Liver (tissue), 9 donors: ENCODE data around the gene TBCA. TPM values are rescaled to one million over a fixed set of nuclear protein-coding genes. Genes with fewer than 3 reads are reported as not detected.

ENCODE experiments used
- DNase-seq: peaks from one replicate; pipeline ENCODE4 v3.0.0-alpha.2; 2017; ENCODE audit warnings: low spot score
- H3K27ac ChIP-seq, 2 donors: one replicate each; pipeline ENCODE4 v1.7.0; 2013; ENCODE audit warnings: inconsistent platforms in 2 of 2, low read length in 2 of 2, control low read depth in 1 of 2, low read depth in 1 of 2, mild to moderate bottlenecking in 1 of 2
- H3K27me3 ChIP-seq, 4 donors: one replicate each; pipeline versions ENCODE4 v1.6.1 to v1.7.0; 2013; ENCODE audit warnings: low read length in 3 of 4, inconsistent platforms in 1 of 4, mild to moderate bottlenecking in 1 of 4, moderate library complexity in 1 of 4; ENCODE audit not compliant: control insufficient read depth in 4 of 4, insufficient read depth in 4 of 4
- H3K36me3 ChIP-seq, 4 donors: one replicate each; pipeline versions ENCODE4 v1.6.1 to v1.7.0; 2013; ENCODE audit warnings: low read length in 3 of 4, mild to moderate bottlenecking in 3 of 4, low read depth in 1 of 4, moderate library complexity in 1 of 4; ENCODE audit not compliant: control insufficient read depth in 4 of 4, insufficient read depth in 3 of 4
- H3K4me1 ChIP-seq, 4 donors: one replicate each; pipeline versions ENCODE4 v1.6.1 to v1.7.0; 2013; ENCODE audit warnings: low read length in 3 of 4, mild to moderate bottlenecking in 3 of 4, moderate library complexity in 1 of 4; ENCODE audit not compliant: control insufficient read depth in 4 of 4, insufficient read depth in 4 of 4
- H3K4me3 ChIP-seq, 3 donors: one replicate each; pipeline versions ENCODE4 v1.6.1 to v1.7.0; 2013; ENCODE audit warnings: low read length in 3 of 3, control low read depth in 1 of 3, low read depth in 1 of 3, mild to moderate bottlenecking in 1 of 3
- H3K9ac ChIP-seq, 2 donors: one replicate each; pipeline ENCODE4 v1.7.0; 2013; ENCODE audit warnings: low read length in 2 of 2, mild to moderate bottlenecking in 2 of 2, moderate library complexity in 2 of 2, control low read depth in 1 of 2, low read depth in 1 of 2
- H3K9me3 ChIP-seq, 4 donors: one replicate each; pipeline versions ENCODE4 v1.6.1 to v1.7.0; 2013; ENCODE audit warnings: low read length in 3 of 4; ENCODE audit not compliant: control insufficient read depth in 4 of 4
- ATF3 ChIP-seq: IDR thresholded peaks from 2 replicates; pipeline ENCODE4 v1.6.1; 2016; ENCODE audit warnings: antibody characterized with exemption
- CTCF ChIP-seq: fragments of 150-350 bp; IDR thresholded peaks from 2 replicates; pipeline ENCODE4 v1.5.1; 2017; ENCODE audit warnings: improper control_type of control experiment, low read depth, low read length; ENCODE audit not compliant: missing input control
- EGR1 ChIP-seq, 2 donors: IDR thresholded peaks; 2 replicates each; pipeline ENCODE4 v1.6.1; 2016 to 2018; ENCODE audit warnings: antibody characterized with exemption in 2 of 2, low read depth in 2 of 2
- FOXA2 ChIP-seq: IDR thresholded peaks from 2 replicates; pipeline ENCODE4 v1.6.1; 2016; ENCODE audit warnings: antibody characterized with exemption
- GABPA ChIP-seq, 2 donors: IDR thresholded peaks in 1 of 2; conservative IDR thresholded peaks in 1 of 2; 2 replicates each; pipeline ENCODE4 v1.6.1; 2016; ENCODE audit warnings: antibody characterized with exemption in 2 of 2, mild to moderate bottlenecking in 1 of 2, moderate library complexity in 1 of 2
- JUND ChIP-seq, 2 donors: IDR thresholded peaks; 2 replicates each; pipeline ENCODE4 v1.6.1; 2016; ENCODE audit warnings: antibody characterized with exemption in 2 of 2
- MAX ChIP-seq: IDR thresholded peaks from 2 replicates; pipeline ENCODE4 v1.6.1; 2016; ENCODE audit warnings: antibody characterized with exemption
- NR2F2 ChIP-seq: IDR thresholded peaks from 2 replicates; pipeline ENCODE4 v1.6.1; 2016; ENCODE audit warnings: antibody characterized with exemption
- RAD21 ChIP-seq, 2 donors: IDR thresholded peaks; 2 replicates each; pipeline ENCODE4 v1.6.1; 2016; ENCODE audit warnings: antibody characterized with exemption in 2 of 2, mild to moderate bottlenecking in 2 of 2
- RXRA ChIP-seq, 2 donors: IDR thresholded peaks; 2 replicates each; pipeline ENCODE4 v1.6.1; 2017 to 2018; ENCODE audit warnings: antibody characterized with exemption in 2 of 2, mild to moderate bottlenecking in 1 of 2
- SP1 ChIP-seq: IDR thresholded peaks from 2 replicates; pipeline ENCODE4 v1.6.1; 2018; ENCODE audit warnings: antibody characterized with exemption, mild to moderate bottlenecking
- TAF1 ChIP-seq: conservative IDR thresholded peaks from 2 replicates; pipeline ENCODE4 v1.6.1; 2016; ENCODE audit warnings: antibody characterized with exemption, mild to moderate bottlenecking
- YY1 ChIP-seq: IDR thresholded peaks from 2 replicates; pipeline ENCODE4 v1.6.1; 2016; ENCODE audit warnings: antibody characterized with exemption, mild to moderate bottlenecking
- ZBTB33 ChIP-seq: IDR thresholded peaks from 2 replicates; pipeline ENCODE4 v1.6.1; 2016; ENCODE audit warnings: antibody characterized with exemption
- WGBS: extraction: QIAGEN DNeasy Blood & Tissue Kit; methylation state at CpG from one replicate; pipeline ENCODE4 v1.1.7; 2013; 5-methylcytosine and 5-hydroxymethylcytosine counted together
- polyA plus RNA-seq, 2 donors: library from polyadenylated mRNA; stranded (reverse) in 1 of 2; unstranded in 1 of 2; fragments of 200-250 nt in 1 of 2; fragments of >200 nt in 1 of 2; fragmentation: Nextera tagmentation in 1 of 2; extraction: Ambion mirVana in 1 of 2; gene quantifications; one replicate each; pipeline versions ENCODE4 v1.2.1 to v1.2.3, GENCODE V29; 2013 to 2015
- total RNA-seq, 2 donors: library from RNA; depleted of rRNA; stranded (reverse); fragments of >200 nt; gene quantifications; one replicate each; pipeline ENCODE4 v1.2.3, GENCODE V29; 2014
- donor health status: healthy.
- donor health status: healthy.
- donor health status: healthy.
- donor health status: healthy.
- donor health status: healthy.

Gene TBCA
- total and polyA plus RNA-seq, 4 donors, result 62.5 to 338 (median 107) TPM

GRCh38 chr5:77670526-77670925, 105.6 kb downstream of the TBCA start:
- Histone ChIP-seq H3K4me1 (no peaks in the 10 kb centered on the region), H3K9ac (no peak overlapping the region), H3K27ac (no peak overlapping the region), H3K27me3 (peaks cover 0 to 9% (median 2%) of the 10 kb centered on the region in 4 donors), H3K36me3 (no peaks in the 10 kb centered on the region), H3K4me3 (no peak overlapping the region), H3K9me3 (peaks cover 0 to 2% (median 1%) of the 10 kb centered on the region in 4 donors)
- 64% methylated on average over 3 of the region's 3 CpGs for WGBS
- TF ChIP-seq FOXA2 (no peak), NR2F2 (no peak), MAX (no peak), ZBTB33 (no peak), RXRA (IDR thresholded peaks at IDR 0.05) (no peak), TAF1 (no peak)
- DNase-seq, result no peak

GRCh38 chr5:77669677-77670076, 106.5 kb downstream of the TBCA start:
- WGBS, result 80% methylated on average over 1 of the region's 1 CpG
- TF ChIP-seq JUND (IDR thresholded peaks at IDR 0.05), result no peak
- no peak for TF ChIP-seq NR2F2

GRCh38 chr5:77663090-77663863, 112.9 kb downstream of the TBCA start:
- Histone ChIP-seq H3K27ac (no peak overlapping the region), H3K27me3 (peaks cover 0 to 9% (median 3%) of the 10 kb centered on the region in 4 donors), H3K9me3 (no peaks in the 10 kb centered on the region), H3K36me3 (no peaks in the 10 kb centered on the region), H3K4me1 (no peaks in the 10 kb centered on the region), H3K9ac (no peak overlapping the region), H3K4me3 (no peak overlapping the region)
- TF ChIP-seq CTCF, result no peak
- TF ChIP-seq ATF3, result no peak
- no peak for TF ChIP-seq SP1
- no peak for TF ChIP-seq MAX
- no peak for TF ChIP-seq RAD21 (IDR thresholded peaks at IDR 0.05)
- TF ChIP-seq ZBTB33, result no peak
- TF ChIP-seq GABPA (IDR thresholded peaks at IDR 0.05 in 1 of 2, conservative IDR thresholded peaks at IDR 0.05 in 1 of 2), result no peak
- TF ChIP-seq YY1, result no peak
- no peak for TF ChIP-seq JUND (IDR thresholded peaks at IDR 0.05)
- TF ChIP-seq EGR1 (IDR thresholded peaks at IDR 0.05; ENCODE audit: low read depth in 2 of 2), result no peak
- DNase-seq, result no peak
- 86% methylated on average over 7 of the region's 7 CpGs for WGBS

More at GRCh38 chr5:77669677-77670076, 106.5 kb downstream of the TBCA start:
- H3K27ac ChIP-seq, result no peak overlapping the region
- peaks cover 0 to 9% (median 2%) of the 10 kb centered on the region in 4 donors for H3K27me3 ChIP-seq
- DNase-seq, result no peak
- H3K9me3 ChIP-seq, result peaks cover 0 to 2% (median 0%) of the 10 kb centered on the region in 4 donors
- no peaks in the 10 kb centered on the region for H3K4me1 ChIP-seq
- no peak overlapping the region for H3K4me3 ChIP-seq
- H3K36me3 ChIP-seq, result no peaks in the 10 kb centered on the region
- no peak overlapping the region for H3K9ac ChIP-seq
